IMR-90 (cell line): ENCODE results near the gene SEMA3G. TPM values are rescaled to one million over a fixed set of nuclear protein-coding genes. Genes with fewer than 3 reads are reported as not detected.

Experiments
- ATAC-seq: fragments of 200-7000 bp; cut with Tn5 transposase; 2 replicates; pipeline ENCODE4 v1.9.1; 2020; ENCODE audit warnings: low read depth, mild to moderate bottlenecking, moderate library complexity
- BruUV-seq: library from RNA; stranded (reverse); fragments of 400-500 nt; replicated peaks from 2 replicates; lab custom pipeline; 2021; lab: Mats Ljungman, UMichigan
- CTCF ChIA-PET: fragments of 300-600 bp; formaldehyde crosslinking; extraction: SDS; loops from one replicate; lab custom pipeline; 2021; ENCODE audit warnings: antibody characterized with exemption; lab: Yijun Ruan, JAX
- POLR2A ChIA-PET: fragments of 300-600 bp; sonication (Branson Sonifier 250); formaldehyde crosslinking; loops from one replicate; lab custom pipeline; 2022; ENCODE audit warnings: antibody characterized with exemption; ENCODE audit not compliant: unreplicated experiment; lab: Charles Lee
- DNase-seq: peaks from one replicate; pipeline ENCODE4 v3.0.0; 2013
- H2AFZ ChIP-seq: replicated peaks from 2 replicates; pipeline ENCODE3; 2013; ENCODE audit warnings: low read length, mild to moderate bottlenecking; ENCODE audit not compliant: poor library complexity
- H2AK5ac ChIP-seq: 2 replicates; pipeline ENCODE4 v1.6.1; 2013; ENCODE audit warnings: low read depth, low read length, inconsistent platforms
- H2AK9ac ChIP-seq: replicated peaks from 2 replicates; pipeline ENCODE3; 2013; ENCODE audit warnings: mild to moderate bottlenecking, low read depth, low read length, moderate library complexity; ENCODE audit not compliant: poor library complexity
- H2BK120ac ChIP-seq: 2 replicates; pipeline ENCODE4 v1.6.1; 2013; ENCODE audit warnings: low read depth, low read length, inconsistent platforms
- H2BK15ac ChIP-seq: 3 replicates; pipeline ENCODE4 v1.6.1; 2013; ENCODE audit warnings: low read depth, low read length, inconsistent platforms
- H2BK20ac ChIP-seq: 2 replicates; pipeline ENCODE4 v1.6.1; 2013; ENCODE audit warnings: low read depth, mild to moderate bottlenecking, inconsistent platforms, low read length, moderate library complexity
- H2BK5ac ChIP-seq: 2 replicates; pipeline ENCODE4 v1.6.1; 2013; ENCODE audit warnings: mild to moderate bottlenecking, low read depth, low read length, inconsistent platforms; ENCODE audit not compliant: poor library complexity, severe bottlenecking
- H3K14ac ChIP-seq: replicated peaks from 2 replicates; pipeline ENCODE4 v1.6.1; 2013; ENCODE audit warnings: low read depth, low read length, inconsistent platforms
- H3K18ac ChIP-seq: 2 replicates; pipeline ENCODE4 v1.6.1; 2013; ENCODE audit warnings: low read depth, low read length, control low read depth
- H3K23ac ChIP-seq: 2 replicates; pipeline ENCODE4 v1.6.1; 2013; ENCODE audit warnings: low read depth, low read length, inconsistent platforms
- H3K27ac ChIP-seq: 2 replicates; pipeline ENCODE4 v1.5.1; 2013; ENCODE audit warnings: mild to moderate bottlenecking, control low read depth, low read length; ENCODE audit not compliant: insufficient read depth
- H3K27me3 ChIP-seq: 2 replicates; pipeline ENCODE4 v1.6.1; 2013; ENCODE audit warnings: low read length; ENCODE audit not compliant: control insufficient read depth, insufficient read depth
- H3K36me3 ChIP-seq: 2 replicates; pipeline ENCODE4 v1.6.1; 2013; ENCODE audit warnings: low read length, mixed read lengths; ENCODE audit not compliant: control insufficient read depth, insufficient read depth
- H3K4ac ChIP-seq: 2 replicates; pipeline ENCODE4 v1.6.1; 2013; ENCODE audit warnings: low read depth, low read length, inconsistent platforms
- H3K4me1 ChIP-seq: 2 replicates; pipeline ENCODE4 v1.6.1; 2013; ENCODE audit warnings: low read length, mixed read lengths; ENCODE audit not compliant: control insufficient read depth, insufficient read depth
- H3K4me2 ChIP-seq: 2 replicates; pipeline ENCODE4 v1.6.1; 2013; ENCODE audit warnings: low read depth, mild to moderate bottlenecking, control low read depth, low read length, moderate library complexity
- H3K4me3 ChIP-seq: 2 replicates; pipeline ENCODE4 v1.5.1; 2013; ENCODE audit warnings: low read depth, mild to moderate bottlenecking, control low read depth, low read length, moderate library complexity; ENCODE audit not compliant: insufficient read depth
- H3K56ac ChIP-seq: 2 replicates; pipeline ENCODE4 v1.6.1; 2013; ENCODE audit warnings: low read length, inconsistent platforms; ENCODE audit not compliant: insufficient read depth; ENCODE audit errors: extremely low read depth
- H3K79me1 ChIP-seq, 2 experiments: 2 replicates each; pipeline ENCODE4 v1.6.1; 2013; ENCODE audit warnings: low read length in 2 of 2, inconsistent platforms in 1 of 2, low read depth in 1 of 2
- H3K9ac ChIP-seq: 2 replicates; pipeline ENCODE4 v1.6.1; 2013; ENCODE audit warnings: low read depth, low read length, control low read depth
- H3K9me1 ChIP-seq: 2 replicates; pipeline ENCODE4 v1.6.1; 2013; ENCODE audit warnings: low read length, inconsistent platforms; ENCODE audit not compliant: insufficient read depth
- H3K9me3 ChIP-seq: 2 replicates; pipeline ENCODE4 v1.6.1; 2013; ENCODE audit warnings: low read length; ENCODE audit not compliant: control insufficient read depth, insufficient read depth
- H4K20me1 ChIP-seq: 2 replicates; pipeline ENCODE4 v1.6.1; 2013; ENCODE audit warnings: low read length, inconsistent platforms; ENCODE audit not compliant: insufficient read depth
- H4K5ac ChIP-seq: 2 replicates; pipeline ENCODE4 v1.6.1; 2013; ENCODE audit warnings: mild to moderate bottlenecking, low read depth, low read length, control low read depth
- H4K8ac ChIP-seq, 2 experiments: 2 replicates each; pipeline ENCODE4 v1.6.1; 2013; ENCODE audit warnings: low read depth in 2 of 2, low read length in 2 of 2, control low read depth in 1 of 2, inconsistent platforms in 1 of 2
- H4K91ac ChIP-seq: 2 replicates; pipeline ENCODE4 v1.6.1; 2013; ENCODE audit warnings: low read depth, low read length, inconsistent platforms; ENCODE audit not compliant: insufficient read depth
- BHLHE40 ChIP-seq: fragments of 150-350 bp; IDR thresholded peaks from 2 replicates; pipeline ENCODE4 v1.6.1; 2016; ENCODE audit warnings: mild to moderate bottlenecking, low read depth, low read length
- CHD1 ChIP-seq: IDR thresholded peaks from 2 replicates; pipeline ENCODE4 v1.6.1; 2012; ENCODE audit warnings: low read depth, low read length, improper control_type of control experiment
- FOS ChIP-seq: fragments of 150-350 bp; IDR thresholded peaks from 2 replicates; pipeline ENCODE4 v1.6.1; 2016; ENCODE audit warnings: low read depth, low read length
- MAFK ChIP-seq: IDR thresholded peaks from 2 replicates; pipeline ENCODE4 v1.6.1; 2012; ENCODE audit warnings: low read depth, low read length, improper control_type of control experiment
- MAZ ChIP-seq: IDR thresholded peaks from 2 replicates; pipeline ENCODE4 v1.6.1; 2012; ENCODE audit warnings: low read depth, mild to moderate bottlenecking, low read length, improper control_type of control experiment, moderate library complexity, borderline replicate concordance
- MXI1 ChIP-seq: IDR thresholded peaks from 2 replicates; pipeline ENCODE4 v1.6.1; 2012; ENCODE audit warnings: low read depth, mild to moderate bottlenecking, low read length, moderate library complexity, borderline replicate concordance
- NFE2L2 ChIP-seq: fragments of 150-350 bp; IDR thresholded peaks from 2 replicates; pipeline ENCODE4 v1.6.1; 2016; ENCODE audit warnings: low read depth, mild to moderate bottlenecking, low read length
- RAD21 ChIP-seq: IDR thresholded peaks from 2 replicates; pipeline ENCODE4 v1.6.1; 2012; ENCODE audit warnings: low read length, improper control_type of control experiment
- RCOR1 ChIP-seq: IDR thresholded peaks from 2 replicates; pipeline ENCODE4 v1.6.1; 2012; ENCODE audit warnings: mild to moderate bottlenecking, low read length, improper control_type of control experiment; ENCODE audit not compliant: insufficient replicate concordance
- WGBS, 2 experiments: methylation state at CpG; one replicate each; pipeline versions ENCODE4 v1.1.5 to v1.1.7; 2013; ENCODE audit warnings: missing lambda C conversion rate in 2 of 2; ENCODE audit not compliant: insufficient read length in 1 of 2; ENCODE audit errors: extremely low coverage in 2 of 2; 5-methylcytosine and 5-hydroxymethylcytosine counted together
- dilution Hi-C: fragments of 300-500 bp; cut with HindIII; formaldehyde crosslinking; loops from one replicate; pipeline ENCODE4 v1.14.3; 2018; ENCODE audit warnings: low sequenced_read_pairs; ENCODE audit not compliant: unreplicated experiment
- in situ Hi-C: fragments of 300-500 bp; cut with MboI; formaldehyde crosslinking; loops from 3 replicates; pipeline ENCODE4 v1.14.3; 2019; ENCODE audit warnings: low sequenced_read_pairs, inconsistent platforms, mixed read lengths
- intact Hi-C: fragments of 100-400 bp; cut with micrococcal nuclease; formaldehyde crosslinking; loops from 2 replicates; pipeline ENCODE4 v1.10.0; 2022
- polyA plus RNA-seq, 3 experiments: library from polyadenylated mRNA; depleted of rRNA; stranded (reverse); fragments of >200 nt; gene quantifications; 2 replicates each; pipeline ENCODE4 v1.2.3, GENCODE V29; 2012; ENCODE audit warnings: low replicate concordance in 1 of 3
- total RNA-seq: library from RNA; depleted of rRNA; stranded (reverse); fragments of >200 nt; gene quantifications from 2 replicates; pipeline ENCODE4 v1.2.3, GENCODE V29; 2012
- TF ChIP-seq, protein P1 (sequence below): fragments of 150-350 bp; IDR thresholded peaks from 2 replicates; pipeline ENCODE4 v1.6.1; 2017; ENCODE audit warnings: mild to moderate bottlenecking, antibody characterized with exemption, low read length, low read depth
- TF ChIP-seq, protein P2 (sequence below): conservative IDR thresholded peaks from 2 replicates; pipeline ENCODE4 v1.5.1; 2012; ENCODE audit warnings: mild to moderate bottlenecking, low read depth, low read length, improper control_type of control experiment
- TF ChIP-seq, protein P3 (sequence below): fragments of 150-350 bp; IDR thresholded peaks from 2 replicates; pipeline ENCODE4 v1.6.1; 2016; ENCODE audit warnings: low read depth, mild to moderate bottlenecking, low read length, moderate library complexity, borderline replicate concordance

SEMA3G gene
- total and polyA plus RNA-seq, 2 of the 4 experiments (the other 2 are of a cell fraction) = 0.07 TPM; not detected in 1

DNA sequence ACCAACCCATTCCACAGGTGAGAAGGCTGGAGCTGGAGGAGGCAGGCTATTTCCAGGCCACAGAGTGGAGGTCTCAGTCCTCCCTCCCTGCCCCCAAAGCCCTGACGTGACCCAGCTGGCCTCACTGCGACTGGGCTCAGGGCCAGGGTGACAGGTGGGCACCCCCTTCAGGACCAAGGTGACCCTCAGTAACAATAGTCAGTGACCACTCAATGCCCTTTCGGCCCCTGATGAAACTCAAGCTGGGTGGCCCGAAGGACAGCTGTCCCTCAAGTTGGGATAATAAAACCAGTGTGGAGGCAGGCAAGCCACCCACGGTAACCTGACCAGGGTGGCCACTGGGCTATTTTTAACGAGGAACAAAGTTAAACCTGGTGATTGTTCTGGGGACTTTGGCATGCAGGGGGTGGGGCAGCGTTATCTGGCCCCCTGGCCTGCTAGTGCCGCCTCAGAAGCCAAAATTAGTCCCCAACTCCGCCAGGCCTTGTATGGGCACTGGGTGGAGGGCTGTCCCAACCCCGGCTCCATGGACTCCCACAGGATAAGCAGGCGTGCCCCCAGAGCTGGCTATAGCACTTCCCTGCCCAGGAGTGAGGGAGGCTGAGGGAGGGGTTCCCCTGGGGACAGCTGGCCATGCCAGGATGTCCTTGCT, 7.8 kb upstream of the SEMA3G start (continued):
- TF ChIP-seq, protein P1, sequence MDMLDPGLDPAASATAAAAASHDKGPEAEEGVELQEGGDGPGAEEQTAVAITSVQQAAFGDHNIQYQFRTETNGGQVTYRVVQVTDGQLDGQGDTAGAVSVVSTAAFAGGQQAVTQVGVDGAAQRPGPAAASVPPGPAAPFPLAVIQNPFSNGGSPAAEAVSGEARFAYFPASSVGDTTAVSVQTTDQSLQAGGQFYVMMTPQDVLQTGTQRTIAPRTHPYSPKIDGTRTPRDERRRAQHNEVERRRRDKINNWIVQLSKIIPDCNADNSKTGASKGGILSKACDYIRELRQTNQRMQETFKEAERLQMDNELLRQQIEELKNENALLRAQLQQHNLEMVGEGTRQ = no peak
- TF ChIP-seq BHLHE40 (no peak), MAZ (no peak)

DNA sequence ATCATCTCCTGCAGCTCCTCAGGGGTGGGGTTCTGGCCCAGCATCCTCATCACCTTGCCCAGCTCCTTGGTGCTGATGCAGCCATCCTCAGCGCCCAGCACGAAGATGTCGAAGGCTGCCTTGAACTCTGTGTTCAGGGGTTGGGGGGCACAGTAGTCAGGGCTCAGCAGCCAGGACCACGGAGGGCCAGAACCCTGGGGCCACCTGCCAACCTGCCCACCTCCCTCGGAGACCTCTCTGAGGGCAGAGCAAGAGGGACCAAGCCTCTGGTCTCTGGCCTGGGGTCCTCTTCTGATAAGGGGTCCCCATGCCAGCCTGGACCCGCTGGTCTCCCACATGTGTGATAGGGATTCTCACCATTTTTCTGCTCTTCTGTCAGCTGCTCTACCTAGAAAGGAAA, 7.2 kb upstream of the SEMA3G start:
- H4K20me1 ChIP-seq = peaks cover 8% of the 10 kb centered on the region
- H3K23ac ChIP-seq = no peak overlapping the region
- peak overlapping the region; percentile 45 for H2AFZ ChIP-seq
- in situ Hi-C loops (no loop called here), intact Hi-C loops (no loop called here), dilution Hi-C loops (no loop called here)
- DNase-seq (no peak), ATAC-seq (no peak)
- H3K9me3 ChIP-seq = no peaks in the 10 kb centered on the region
- H3K18ac ChIP-seq = no peak overlapping the region
- no peak overlapping the region for H2AK9ac ChIP-seq
- WGBS, 2 experiments = no CpG with 5 or more reads among the region's 6 CpGs
- no peak overlapping the region for H2BK120ac ChIP-seq
- H3K4ac ChIP-seq = no peak overlapping the region
- no peak overlapping the region for H3K27ac ChIP-seq
- H4K91ac ChIP-seq = no peak overlapping the region
- H3K4me1 ChIP-seq = peaks cover 11% of the 10 kb centered on the region
- no peak overlapping the region for H3K4me2 ChIP-seq
- no peak overlapping the region for H4K8ac ChIP-seq
- peaks cover 12 to 19% of the 10 kb centered on the region in 2 experiments for H3K79me1 ChIP-seq
- no peak overlapping the region for H2BK5ac ChIP-seq
- peaks cover 14% of the 10 kb centered on the region for H3K9me1 ChIP-seq
- no peak overlapping the region for H2AK5ac ChIP-seq
- BruUV-seq = no TSS peak
- no peaks in the 10 kb centered on the region for H3K27me3 ChIP-seq
- CTCF ChIA-PET = no interaction called here
- no peak overlapping the region for H3K9ac ChIP-seq
- H3K56ac ChIP-seq = no peak overlapping the region
- POLR2A ChIA-PET = no interaction called here
- H3K4me3 ChIP-seq = no peak overlapping the region
- no peak overlapping the region for H3K14ac ChIP-seq
- TF ChIP-seq, protein P2, sequence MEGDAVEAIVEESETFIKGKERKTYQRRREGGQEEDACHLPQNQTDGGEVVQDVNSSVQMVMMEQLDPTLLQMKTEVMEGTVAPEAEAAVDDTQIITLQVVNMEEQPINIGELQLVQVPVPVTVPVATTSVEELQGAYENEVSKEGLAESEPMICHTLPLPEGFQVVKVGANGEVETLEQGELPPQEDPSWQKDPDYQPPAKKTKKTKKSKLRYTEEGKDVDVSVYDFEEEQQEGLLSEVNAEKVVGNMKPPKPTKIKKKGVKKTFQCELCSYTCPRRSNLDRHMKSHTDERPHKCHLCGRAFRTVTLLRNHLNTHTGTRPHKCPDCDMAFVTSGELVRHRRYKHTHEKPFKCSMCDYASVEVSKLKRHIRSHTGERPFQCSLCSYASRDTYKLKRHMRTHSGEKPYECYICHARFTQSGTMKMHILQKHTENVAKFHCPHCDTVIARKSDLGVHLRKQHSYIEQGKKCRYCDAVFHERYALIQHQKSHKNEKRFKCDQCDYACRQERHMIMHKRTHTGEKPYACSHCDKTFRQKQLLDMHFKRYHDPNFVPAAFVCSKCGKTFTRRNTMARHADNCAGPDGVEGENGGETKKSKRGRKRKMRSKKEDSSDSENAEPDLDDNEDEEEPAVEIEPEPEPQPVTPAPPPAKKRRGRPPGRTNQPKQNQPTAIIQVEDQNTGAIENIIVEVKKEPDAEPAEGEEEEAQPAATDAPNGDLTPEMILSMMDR = no peak
- TF ChIP-seq MXI1 (no peak), MAZ (no peak), RAD21 (no peak), CHD1 (no peak), MAFK (no peak), RCOR1 (no peak), FOS (no peak), NFE2L2 (no peak)
- TF ChIP-seq, protein P3, sequence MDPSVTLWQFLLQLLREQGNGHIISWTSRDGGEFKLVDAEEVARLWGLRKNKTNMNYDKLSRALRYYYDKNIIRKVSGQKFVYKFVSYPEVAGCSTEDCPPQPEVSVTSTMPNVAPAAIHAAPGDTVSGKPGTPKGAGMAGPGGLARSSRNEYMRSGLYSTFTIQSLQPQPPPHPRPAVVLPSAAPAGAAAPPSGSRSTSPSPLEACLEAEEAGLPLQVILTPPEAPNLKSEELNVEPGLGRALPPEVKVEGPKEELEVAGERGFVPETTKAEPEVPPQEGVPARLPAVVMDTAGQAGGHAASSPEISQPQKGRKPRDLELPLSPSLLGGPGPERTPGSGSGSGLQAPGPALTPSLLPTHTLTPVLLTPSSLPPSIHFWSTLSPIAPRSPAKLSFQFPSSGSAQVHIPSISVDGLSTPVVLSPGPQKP = no peak
- H2BK20ac ChIP-seq = no peak overlapping the region
- no peak overlapping the region for H4K5ac ChIP-seq
- H3K36me3 ChIP-seq = peaks cover 1% of the 10 kb centered on the region; the same call in 1 of the 2 replicates
- no peak overlapping the region for H2BK15ac ChIP-seq
